Left cardiac atrium (tissue), 4 donors: ENCODE results near the gene ARRDC5. TPM values are rescaled to one million over a fixed set of nuclear protein-coding genes. Genes with fewer than 3 reads are reported as not detected.
"Not testable (repeated sequence)": the region's sequence is repeated elsewhere in the genome, so short reads cannot be mapped to it uniquely, and the experiment has no call there.

Experiments used
- ATAC-seq, 2 donors: fragments of 200-7000 bp; cut with Tn5 transposase; one replicate each; pipeline ENCODE4 v1.9.1; 2020; ENCODE audit warnings: mild to moderate bottlenecking in 2 of 2, moderate library complexity in 2 of 2
- DNase-seq: peaks from one replicate; pipeline ENCODE4 v3.0.0-alpha.2; 2020
- intact Hi-C, 2 donors: fragments of 100-400 bp; cut with DNase I; formaldehyde crosslinking; loops; one replicate each; pipeline versions ENCODE4 v1.14.1 to v1.15.1; 2022 to 2023
- microRNA-seq, 2 donors: library from miRNA; unstranded; fragments of <30 nt; microRNA quantifications; one replicate each; pipeline ENCODE4 v1.2.0, GENCODE V29; 2020
- total RNA-seq, 2 donors: library from RNA; stranded (reverse); fragmentation: NEBNext Ultra II Directional; extraction: Animal tissue kit (Norgen Biotek cat#: 25700); gene quantifications; one replicate each; pipeline ENCODE4 v1.2.1, GENCODE V29; 2021
- donor health status: DM: no; HTN: yes; CAD: no.
- donor health status: DM: no; HTN: yes; CAD: no; lungs with severe emphysema.
- donor health status: DM: yes; HTN: yes; CAD: no.
- donor health status: Dilated cardiomyopathy.

Gene ARRDC5
- total RNA-seq, 2 donors from 2014 or later = 0.18 TPM; not detected in 1

DNA sequence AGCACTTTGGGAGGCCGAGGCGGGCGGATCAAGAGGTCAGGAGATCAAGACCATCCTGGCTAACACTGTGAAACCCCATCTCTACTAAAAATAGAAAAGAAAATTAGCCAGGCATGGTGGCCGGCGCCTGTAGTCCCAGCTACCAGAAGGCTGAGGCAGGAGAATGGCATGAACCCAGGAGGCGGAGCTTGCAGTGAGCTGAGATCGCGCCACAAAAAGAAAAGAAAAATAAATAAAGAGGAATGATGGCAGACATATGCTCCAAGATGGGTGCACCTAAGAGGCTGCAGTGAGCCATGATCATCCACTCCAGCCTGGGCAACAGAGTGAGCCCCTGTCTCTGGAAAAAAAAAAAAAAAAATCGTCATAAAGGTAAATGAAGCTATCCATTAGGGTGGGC lies 56.7 kb downstream of the ARRDC5 start:
- intact Hi-C loops, DNase-seq: not testable (repeated sequence)
- ATAC-seq = peak in 1 of 2 donors; percentile 29

GRCh38 chr19:4844348-4845179 lies 58.1 kb downstream of the ARRDC5 start:
- intact Hi-C loops = no loop called here
- peak; percentile 56 for ATAC-seq
- no peak for DNase-seq

GRCh38 chr19:4843647-4843965 lies 59.1 kb downstream of the ARRDC5 start:
- DNase-seq (no peak), ATAC-seq (no peak)
- intact Hi-C loops = loop anchor here in 1 of 2 donors (1.0 kb wide), 1 partner anchor 15 kb away; no protein-coding TSS in a partner anchor

Small RNA genes lying within 50 kb of the gene (microRNA-seq; reads per million reads assigned to microRNA genes)
- gene MIR4747 = 0 reads per million in 2 donors

Other genes with a start within 250 kb of the ARRDC5 start
- 10 to 100 TPM; 43.2 to 53.7 TPM for gene MYDGF, start 232.6 kb downstream of the ARRDC5 start, total RNA-seq
- 10 to 100 TPM; 41.8 to 43.0 TPM for gene DPP9, start 179.1 kb downstream of the ARRDC5 start, total RNA-seq
- 10 to 100 TPM; 24.1 to 25.0 TPM for gene FEM1A, start 111.2 kb downstream of the ARRDC5 start, total RNA-seq
- gene TICAM1, start 71.2 kb downstream of the ARRDC5 start, total RNA-seq = 1 to 10 TPM; 6.9 to 8.0 TPM
- 10 to 100 TPM; 25.3 to 35.1 TPM for gene PLIN3, start 35.2 kb downstream of the ARRDC5 start, total RNA-seq
- 1 to 10 TPM; 1.2 to 3.6 TPM for gene UHRF1, start 6.6 kb upstream of the ARRDC5 start, total RNA-seq
- 10 to 100 TPM; 22.2 to 27.8 TPM for gene KDM4B, start 66.2 kb upstream of the ARRDC5 start, total RNA-seq